Left cardiac atrium (tissue), 4 donors: ENCODE data around the gene DCD. TPM values are rescaled to one million over a fixed set of nuclear protein-coding genes. Genes with fewer than 3 reads are reported as not detected.
"Not testable (repeated sequence)": the region's sequence is repeated elsewhere in the genome, so short reads cannot be mapped to it uniquely, and the experiment has no call there.

ENCODE experiments used
- ATAC-seq, 2 donors: fragments of 200-7000 bp; cut with Tn5 transposase; one replicate each; pipeline ENCODE4 v1.9.1; 2020; ENCODE audit warnings: mild to moderate bottlenecking in 2 of 2, moderate library complexity in 2 of 2
- DNase-seq: peaks from one replicate; pipeline ENCODE4 v3.0.0-alpha.2; 2020
- intact Hi-C, 2 donors: fragments of 100-400 bp; cut with DNase I; formaldehyde crosslinking; loops; one replicate each; pipeline versions ENCODE4 v1.14.1 to v1.15.1; 2022 to 2023
- total RNA-seq, 2 donors: library from RNA; stranded (reverse); fragmentation: NEBNext Ultra II Directional; extraction: Animal tissue kit (Norgen Biotek cat#: 25700); gene quantifications; one replicate each; pipeline ENCODE4 v1.2.1, GENCODE V29; 2021
- donor health status: DM: no; HTN: yes; CAD: no.
- donor health status: DM: no; HTN: yes; CAD: no; lungs with severe emphysema.
- donor health status: DM: yes; HTN: yes; CAD: no.
- donor health status: Dilated cardiomyopathy.

The DCD gene
- total RNA-seq, 2 donors from 2014 or later: not detected

DNA sequence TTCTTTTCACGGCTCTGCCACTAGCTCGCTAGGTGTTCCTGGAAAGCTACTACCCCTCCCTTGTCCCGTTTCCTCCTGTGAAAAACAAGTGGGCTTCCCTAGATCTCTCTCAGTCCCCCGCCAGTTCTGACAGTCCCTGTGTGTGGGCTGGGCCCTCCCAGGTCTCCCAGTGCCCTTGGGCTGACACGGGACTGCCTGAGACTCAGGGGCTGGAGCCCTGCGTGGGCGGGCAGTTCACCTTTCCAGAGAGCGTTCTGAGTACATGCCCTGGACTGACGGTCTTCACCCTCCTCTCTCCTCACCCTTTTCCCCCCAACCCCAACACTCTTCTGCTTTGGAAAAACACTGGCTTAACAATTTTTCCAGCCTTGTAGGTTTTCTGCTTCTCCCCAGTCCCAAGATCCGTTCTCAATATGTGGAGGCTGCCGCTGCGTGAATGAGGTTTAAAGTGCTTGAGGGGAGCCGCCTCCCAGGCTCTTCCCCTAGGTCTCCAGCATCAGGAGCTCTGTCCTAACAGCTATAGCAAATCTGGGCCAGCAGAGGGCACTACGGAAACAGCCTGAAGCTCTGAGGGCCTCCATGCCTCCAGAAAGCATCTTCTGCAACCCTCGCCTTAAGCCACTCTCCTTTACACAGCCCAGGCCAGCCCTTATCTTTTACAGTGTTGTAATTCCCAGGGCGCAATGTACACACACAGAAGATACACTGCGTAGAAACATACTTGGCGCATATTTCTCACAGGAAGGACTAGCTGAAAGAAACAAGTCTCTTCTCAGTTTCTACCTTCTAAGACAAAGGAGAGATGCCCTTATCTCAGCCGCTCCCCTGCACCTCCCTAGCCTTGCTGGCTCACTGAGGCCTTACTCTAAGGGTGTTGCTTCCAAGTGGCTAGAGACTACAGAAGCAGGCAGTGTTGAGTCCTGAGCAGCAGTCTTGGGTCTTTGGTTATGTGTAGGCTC is 10.4 kb upstream of the DCD start:
- ATAC-seq (no peak), DNase-seq (no peak)
- intact Hi-C loops: no loop called here

DNA sequence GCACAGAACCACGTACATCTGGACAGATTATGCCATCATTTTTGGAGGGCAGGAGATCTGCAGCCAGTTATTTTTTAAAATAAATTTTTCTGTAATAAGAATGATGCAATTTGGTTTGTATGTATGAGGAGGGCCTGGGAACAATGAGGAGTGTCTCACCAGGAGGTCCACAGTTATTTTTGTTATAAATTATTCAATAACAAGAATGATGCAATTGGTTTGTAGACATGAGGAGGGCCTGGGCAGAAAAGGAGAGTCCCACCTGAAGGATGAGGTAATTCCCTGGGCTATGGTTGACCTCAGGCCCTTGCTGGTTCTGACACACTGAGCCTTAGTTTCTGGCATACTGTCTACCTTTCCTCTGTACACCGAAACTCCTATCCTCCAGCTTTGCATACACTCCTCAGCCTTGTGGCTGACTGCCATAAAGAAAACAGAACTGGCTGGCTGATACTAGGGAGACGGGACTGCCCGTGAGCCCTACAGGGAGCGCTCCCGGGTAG is 9.0 kb upstream of the DCD start:
- DNase-seq: no peak
- intact Hi-C loops: no loop called here
- ATAC-seq: no peak

DNA sequence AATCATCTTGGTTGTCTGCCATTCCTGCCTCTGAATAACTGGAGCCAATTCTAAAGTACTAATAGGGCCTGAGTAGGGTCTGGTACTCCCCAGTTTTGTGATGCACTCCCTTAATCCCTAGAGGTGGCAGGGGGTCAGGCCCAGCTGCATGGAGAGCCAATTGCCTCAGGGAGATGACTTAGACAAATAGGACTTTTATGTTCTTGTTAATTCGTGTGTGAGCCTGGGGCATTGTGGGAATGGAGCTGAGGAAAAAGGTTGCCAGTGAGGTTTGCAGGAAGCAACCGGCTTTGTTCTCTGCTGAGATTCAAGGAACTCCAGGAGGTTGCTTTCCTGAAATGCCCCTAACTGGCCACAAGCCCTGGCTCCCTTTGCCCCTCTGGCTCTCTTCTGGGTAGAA is 6.8 kb upstream of the DCD start:
- no peak for DNase-seq
- intact Hi-C loops: no loop called here
- ATAC-seq: no peak

DNA sequence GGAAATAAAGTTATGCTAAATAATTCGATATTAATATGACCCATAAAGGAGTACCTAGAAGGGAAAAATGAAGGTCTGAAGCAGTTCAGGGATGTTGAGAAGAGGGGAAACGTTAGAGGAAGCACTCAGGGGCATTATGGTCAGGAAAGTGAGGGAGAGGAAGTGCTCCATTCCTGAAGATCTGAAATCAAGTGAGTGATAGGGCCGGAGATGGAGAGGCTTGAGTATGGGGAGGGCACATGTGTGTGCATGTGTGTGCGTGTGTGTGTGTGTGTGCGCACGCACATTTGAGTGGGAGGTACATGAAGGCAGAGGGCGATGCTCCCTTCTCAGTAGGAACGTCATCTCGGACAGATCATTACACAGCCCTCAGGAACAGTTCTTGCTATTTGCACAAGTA is 4.9 kb upstream of the DCD start:
- intact Hi-C loops: no loop called here
- ATAC-seq (no peak), DNase-seq (no peak)

DNA sequence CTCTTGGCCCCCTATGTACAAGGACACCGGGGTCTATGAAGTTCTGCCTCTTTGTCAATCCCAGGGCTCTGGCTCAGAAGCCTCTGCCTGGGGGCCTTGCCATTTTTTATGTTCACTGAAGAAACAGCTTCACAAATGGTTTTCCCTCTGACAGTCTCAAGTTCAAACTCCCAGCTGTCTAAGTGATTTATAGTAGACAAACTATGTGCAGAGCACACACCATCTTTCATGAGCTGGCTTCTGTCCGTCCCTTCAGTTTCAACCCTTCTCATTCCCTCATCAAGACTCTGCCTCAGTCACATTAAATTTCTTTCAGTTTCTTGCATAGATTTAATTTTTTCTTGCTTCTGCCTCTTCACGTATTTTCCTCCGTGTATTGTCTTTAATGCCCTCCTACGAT is 2.7 kb upstream of the DCD start:
- no peak for DNase-seq

DNA sequence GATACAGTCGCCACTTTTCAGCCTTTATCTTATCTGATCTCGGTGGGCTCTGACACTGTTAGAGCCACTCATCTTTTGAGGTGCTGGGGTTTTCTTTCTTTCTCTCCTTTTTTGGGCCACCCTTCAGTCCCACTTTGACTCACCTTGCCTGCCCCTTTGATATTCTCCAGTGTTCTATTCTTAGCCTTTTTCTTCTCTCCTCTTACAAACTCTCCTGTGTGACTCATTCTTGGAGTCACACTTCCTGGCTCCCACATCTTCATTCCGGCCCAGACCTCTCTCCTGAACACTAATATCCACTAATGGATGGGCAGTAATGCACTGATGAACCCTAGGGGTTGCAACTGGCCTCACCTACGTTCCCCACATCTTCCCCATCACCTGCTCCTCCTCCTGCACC is 2.2 kb upstream of the DCD start:
- intact Hi-C loops: no loop called here
- ATAC-seq (peak in 1 of 2 donors; percentile 57), DNase-seq (no peak)

More for the DNA sequence above, 2.7 kb upstream of the DCD start:
- intact Hi-C loops: no loop called here
- no peak for ATAC-seq

DNA sequence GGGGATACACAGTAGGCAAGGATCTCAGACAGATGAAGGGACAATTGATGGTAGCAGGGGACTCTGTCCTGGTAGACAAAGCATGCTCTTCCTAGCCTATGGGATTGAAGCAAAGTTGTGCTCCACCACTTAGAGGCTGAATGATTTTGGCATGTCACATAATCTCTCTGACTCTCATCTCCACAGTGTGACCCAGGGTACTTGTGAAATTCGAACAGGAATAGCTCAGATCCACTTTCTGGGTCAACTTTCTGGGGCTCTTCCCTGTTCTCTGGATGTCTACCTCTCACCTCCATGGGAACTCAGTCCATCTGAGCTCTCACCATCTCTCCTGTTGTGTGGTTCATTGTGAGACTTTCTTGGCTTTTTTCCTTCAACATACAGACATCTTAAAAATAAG is 1.7 kb upstream of the DCD start:
- ATAC-seq (no peak), DNase-seq (no peak)
- intact Hi-C loops: no loop called here

DNA sequence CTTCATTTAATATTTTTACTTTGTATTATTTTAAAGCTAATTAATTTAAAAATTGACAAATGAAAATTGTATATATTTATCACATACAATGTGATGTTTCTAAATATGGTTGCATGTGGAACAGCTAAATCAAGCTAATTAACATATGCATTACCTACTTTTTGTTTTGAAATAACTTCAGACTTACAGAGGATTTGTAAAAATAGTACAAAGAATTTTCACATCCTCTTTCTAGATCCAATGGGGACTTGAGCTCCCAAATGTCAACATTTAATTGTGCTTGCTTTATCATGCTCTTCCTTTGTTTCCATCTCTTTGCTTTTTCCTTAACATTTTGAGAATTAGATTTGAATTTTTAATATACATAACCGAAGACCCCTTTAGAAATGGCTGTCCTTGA is 6.6 kb downstream of the DCD start:
- DNase-seq (no peak), ATAC-seq (no peak)
- intact Hi-C loops: no loop called here

DNA sequence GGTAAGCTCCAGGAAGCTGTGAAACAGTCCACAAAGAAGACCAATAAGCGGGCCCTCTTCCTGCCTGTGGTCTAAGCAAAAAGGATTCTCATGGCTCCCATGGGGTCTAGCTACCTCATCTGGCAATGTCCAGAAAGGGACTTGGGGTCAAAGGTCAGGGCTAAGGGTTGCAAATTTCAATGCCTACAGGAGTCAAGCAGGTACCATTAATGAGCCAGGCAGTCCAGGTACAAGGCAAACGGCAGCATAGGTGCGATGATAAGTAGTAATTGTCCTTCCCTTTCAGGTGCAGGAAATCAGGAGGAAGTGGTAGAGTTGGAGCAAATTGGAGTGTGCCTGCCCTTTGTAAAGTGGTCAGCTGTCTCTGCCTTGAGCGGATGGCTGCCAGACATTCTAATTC is 7.1 kb downstream of the DCD start:
- intact Hi-C loops: no loop called here
- DNase-seq (no peak), ATAC-seq (no peak)

DNA sequence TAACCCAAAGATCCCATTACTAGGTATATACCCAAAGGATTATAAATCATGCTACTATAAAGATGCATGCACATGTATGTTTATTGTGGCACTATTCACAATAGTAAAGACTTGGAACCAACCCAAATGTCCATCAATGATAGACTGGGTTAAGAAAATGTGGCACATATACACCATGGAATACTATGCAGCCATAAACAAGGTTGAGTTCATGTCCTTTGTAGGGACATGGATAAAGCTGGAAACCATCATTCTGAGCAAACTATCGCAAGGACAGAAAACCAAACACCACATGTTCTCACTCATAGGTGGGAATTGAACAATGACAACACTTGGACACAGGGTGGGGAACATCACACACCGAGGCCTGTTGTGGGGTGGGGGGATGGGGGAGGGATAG is 9.1 kb downstream of the DCD start:
- intact Hi-C loops, DNase-seq, ATAC-seq: not testable (repeated sequence)

DNA sequence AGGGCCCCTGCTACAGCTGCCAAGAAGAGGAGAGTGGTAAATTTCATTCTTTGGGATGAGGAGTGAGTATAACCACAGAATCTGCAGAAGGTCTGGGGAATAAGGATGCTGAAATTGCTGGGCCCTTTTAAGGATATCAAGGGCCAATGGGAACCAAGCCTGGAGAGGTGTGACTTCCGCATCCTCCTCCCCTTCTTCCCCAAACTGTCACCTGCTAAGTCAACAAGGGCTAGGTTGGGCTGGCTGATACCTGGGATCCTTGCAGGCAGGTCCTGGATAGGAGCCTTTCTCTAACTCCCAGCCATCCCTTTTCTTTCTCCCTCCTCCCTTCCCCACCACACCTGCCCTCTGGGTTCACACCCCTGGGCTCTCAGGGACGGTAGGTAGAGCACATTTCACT is 13.4 kb downstream of the DCD start, which contains the start of gene LACRT:
TSS of gene LACRT (minus strand) at position 101 of the 400 bp plus-strand sequence. CDS start at position 47, 54 bp downstream.
- intact Hi-C loops: no loop called here
- DNase-seq: no peak
- no peak for ATAC-seq

DNA sequence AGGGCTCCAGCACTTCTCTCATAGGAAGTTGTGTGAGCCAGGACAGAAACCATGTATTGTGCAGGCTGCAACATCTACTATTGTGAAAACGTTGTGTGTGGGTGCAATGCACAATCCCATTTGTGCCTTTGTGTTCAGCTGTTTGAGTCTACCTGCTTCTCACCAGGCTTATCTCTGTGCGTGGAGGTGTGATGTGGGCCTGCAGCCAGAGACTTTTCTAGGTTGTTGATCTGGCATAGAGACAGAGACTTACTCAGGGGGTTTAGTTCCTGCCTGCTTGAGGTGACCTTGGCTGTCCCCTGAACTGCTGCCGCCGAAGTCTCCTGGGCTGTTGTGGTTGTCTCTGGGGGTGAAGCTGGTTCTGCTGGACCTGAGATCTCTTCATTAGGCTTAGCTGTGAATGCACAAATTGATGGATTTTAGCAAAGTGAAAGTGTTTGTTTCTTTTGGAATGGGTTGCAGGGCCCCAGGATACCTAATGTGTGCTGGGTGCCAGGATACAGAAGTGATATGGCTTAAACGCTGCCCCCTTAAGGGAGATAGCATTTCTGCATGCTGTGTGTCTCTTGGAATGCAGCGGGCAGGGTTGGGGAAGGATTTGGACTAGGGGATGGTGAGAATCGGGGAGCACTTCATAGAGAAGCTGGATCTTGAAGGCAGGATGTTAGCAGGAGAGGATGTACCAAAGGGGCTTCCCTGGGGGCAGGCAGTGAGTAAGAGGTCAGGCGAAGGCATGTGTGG is 16.0 kb downstream of the DCD start:
- ATAC-seq (no peak), DNase-seq (no peak)
- intact Hi-C loops: no loop called here

DNA sequence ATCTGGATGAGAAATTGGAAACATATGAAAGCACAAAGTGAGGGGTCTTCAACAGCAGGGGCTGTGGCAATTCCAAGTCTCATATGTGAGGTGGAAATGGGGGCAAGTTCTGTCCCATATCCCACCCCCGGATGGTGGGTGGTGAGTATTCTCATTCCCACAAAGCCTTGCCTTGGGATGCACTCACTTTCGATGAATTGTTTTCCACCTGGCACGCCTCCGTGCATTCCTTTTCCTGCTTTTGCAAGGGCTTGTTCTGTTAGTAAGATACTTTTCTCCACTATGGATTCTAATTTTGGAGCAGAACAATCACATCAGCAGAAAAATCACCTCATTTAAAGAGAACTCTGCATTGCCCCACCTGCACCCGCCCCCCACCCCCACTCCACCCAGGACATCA is 16.6 kb downstream of the DCD start:
- DNase-seq (no peak), ATAC-seq (no peak)
- intact Hi-C loops: no loop called here

DNA sequence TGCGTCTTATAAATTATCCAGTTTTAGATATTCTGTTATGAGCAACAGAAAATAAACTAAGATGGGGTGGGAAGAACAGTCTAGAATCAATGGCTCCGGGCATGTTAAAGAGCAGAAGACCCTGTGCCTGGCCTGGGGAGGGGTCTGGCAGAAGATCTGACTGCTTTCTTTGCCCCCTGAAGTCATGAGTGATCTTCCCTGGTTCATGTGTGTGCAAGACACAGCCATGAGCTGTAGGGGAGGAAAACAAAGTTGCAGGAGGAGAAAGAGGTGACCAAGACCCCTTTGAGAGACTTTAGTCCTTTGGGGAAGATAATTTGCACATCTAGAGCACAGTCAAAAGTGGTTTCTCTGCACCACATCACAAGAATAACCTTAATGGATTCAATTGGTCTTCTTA is 18.2 kb downstream of the DCD start:
- DNase-seq (no peak), ATAC-seq (no peak)
- intact Hi-C loops: no loop called here

DNA sequence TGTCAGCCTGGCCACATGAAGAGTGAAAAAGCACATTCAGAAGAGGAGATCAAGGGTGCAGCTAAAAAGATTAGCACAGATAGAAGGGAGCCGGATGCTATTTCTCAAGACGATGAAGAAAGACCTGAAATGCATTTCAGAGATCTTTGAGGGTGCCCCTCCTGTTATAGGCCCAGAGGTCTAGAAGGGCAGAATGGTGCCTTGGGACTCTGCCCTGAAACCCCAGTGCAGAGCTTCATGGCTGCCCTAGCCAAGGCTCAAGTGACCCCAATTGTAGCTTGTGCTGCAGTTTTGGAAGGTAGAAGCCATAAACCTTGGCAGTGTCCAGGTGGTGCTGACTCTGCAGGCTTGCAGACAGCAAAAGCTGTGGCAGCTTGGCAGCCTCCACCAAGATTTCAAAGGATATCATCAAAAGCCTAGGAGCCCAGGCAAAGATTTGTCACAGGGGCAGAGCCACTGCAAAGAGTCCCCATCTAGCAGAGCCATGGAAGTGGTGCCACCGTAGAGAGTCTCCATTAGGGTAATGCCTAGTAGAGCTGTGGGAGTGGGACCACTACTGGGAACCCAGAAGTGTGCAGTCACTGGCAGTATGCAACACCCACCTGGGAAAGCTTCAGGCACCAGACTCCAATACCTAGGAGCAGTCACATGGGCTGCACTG is 19.8 kb downstream of the DCD start:
- ATAC-seq: no peak
- DNase-seq: no peak
- intact Hi-C loops: no loop called here

DNA sequence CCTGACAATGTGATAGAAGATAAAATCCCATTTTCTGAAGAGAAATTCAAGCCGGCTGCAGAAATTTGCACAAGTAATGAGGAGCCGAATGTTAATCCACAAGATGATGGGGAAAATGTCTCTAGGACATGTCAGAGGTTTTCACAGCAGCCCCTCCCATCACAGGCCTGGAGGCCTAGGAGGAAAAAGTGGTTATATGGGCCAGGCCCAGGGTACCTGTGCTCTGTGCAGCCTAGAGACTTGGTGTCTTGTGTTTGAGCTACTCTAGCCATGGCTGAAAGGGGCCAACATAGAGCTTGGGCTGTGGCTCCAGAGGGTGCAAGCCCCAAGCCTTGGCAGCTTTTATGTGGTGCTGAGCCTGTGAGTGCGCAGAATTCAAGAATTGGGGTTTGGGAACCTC is 20.9 kb downstream of the DCD start:
- DNase-seq: no peak
- no peak for ATAC-seq
- intact Hi-C loops: no loop called here

DNA sequence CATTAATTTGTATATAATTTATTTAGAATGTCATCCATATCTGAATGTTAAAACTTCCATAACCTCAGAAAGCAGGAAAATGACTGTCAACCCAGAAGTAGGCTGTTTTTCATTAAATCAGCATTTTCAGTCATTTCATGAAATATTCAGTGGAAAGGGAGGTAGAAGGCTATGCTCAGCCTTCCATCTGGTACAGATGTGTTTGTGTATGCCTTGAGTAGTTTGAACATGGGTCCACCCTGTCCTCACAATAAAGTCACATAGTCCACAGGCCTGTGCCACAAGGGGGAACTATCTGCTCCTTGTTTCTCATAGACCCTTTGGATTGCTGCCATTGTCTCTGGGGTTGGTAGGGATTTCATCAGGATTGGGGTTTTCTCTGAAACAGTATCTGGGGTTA is 22.6 kb downstream of the DCD start:
- no peak for DNase-seq
- intact Hi-C loops: no loop called here
- no peak for ATAC-seq

DNA sequence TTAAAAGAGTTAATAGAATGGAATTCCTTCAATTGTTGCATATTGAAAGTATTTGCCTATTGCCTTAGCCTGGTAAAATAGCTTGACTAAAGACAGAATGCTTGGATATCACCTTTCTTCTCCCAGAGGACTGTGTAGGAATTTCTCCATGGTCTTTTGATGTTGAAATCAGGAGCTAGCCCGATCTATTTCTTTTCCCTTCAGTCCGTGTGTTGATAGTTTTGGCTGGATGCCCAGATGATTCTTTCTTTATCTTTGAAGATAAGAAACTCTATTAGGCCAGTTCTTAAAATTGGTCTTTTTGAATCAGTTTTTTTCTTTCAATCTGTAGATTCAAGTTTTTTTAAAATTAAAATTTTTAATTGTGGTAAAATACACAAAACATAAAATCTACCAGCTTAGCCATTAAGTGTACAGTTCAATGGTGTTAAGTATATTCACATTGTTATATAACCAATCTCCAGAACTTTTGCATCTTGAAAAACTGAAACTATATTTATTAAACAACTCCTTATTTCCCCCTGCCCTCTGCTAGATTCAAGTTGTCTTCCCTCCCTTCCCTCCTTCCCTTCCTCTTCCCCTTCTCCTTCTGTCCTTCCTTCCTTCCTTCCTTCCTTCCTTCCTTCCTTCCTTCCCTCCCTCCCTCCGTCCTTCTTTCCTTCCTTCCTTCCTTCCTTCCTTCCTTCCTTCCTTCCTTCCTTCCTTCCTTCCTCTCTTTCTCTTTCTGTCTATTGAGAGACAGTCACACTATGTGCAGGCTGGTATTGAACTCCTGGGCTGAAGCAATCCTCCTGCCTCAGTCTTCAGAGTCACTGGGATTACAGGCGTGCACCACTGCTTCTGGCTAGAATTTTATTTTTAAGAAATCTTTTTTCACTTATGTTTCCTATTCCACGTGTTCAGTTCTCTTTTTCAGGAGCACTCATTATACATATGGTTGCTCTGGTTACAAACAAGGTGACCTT is 23.6 kb downstream of the DCD start:
- ATAC-seq: peak in 1 of 2 donors; percentile 31
- intact Hi-C loops: no loop called here
- no peak for DNase-seq
